HL-60 (cell line): ENCODE results near the gene PRRC2B.

Source experiments
- DNase-seq, 2 experiments: peaks; one replicate each; pipeline ENCODE4 v3.0.0-alpha.2; 2010 to 2020; ENCODE audit warnings: low read depth in 1 of 2, low spot score in 1 of 2
- H3K27ac ChIP-seq: fragments of 250-450 bp; sonication (Bioruptor Pico); replicated peaks from 2 replicates; pipeline ENCODE4 v1.5.1; 2020; ENCODE audit warnings: mild to moderate bottlenecking, moderate library complexity
- H3K27me3 ChIP-seq: fragments of 250-450 bp; sonication (Bioruptor Pico); 2 replicates; pipeline ENCODE4 v1.5.1; 2021; ENCODE audit warnings: mild to moderate bottlenecking, moderate library complexity; ENCODE audit not compliant: insufficient read depth, poor library complexity, severe bottlenecking
- H3K4me3 ChIP-seq: replicated peaks from 2 replicates; pipeline ENCODE4 v1.5.1; 2011; ENCODE audit warnings: mild to moderate bottlenecking, control low read depth, low read length; ENCODE audit not compliant: insufficient read depth
- GABPA ChIP-seq: IDR thresholded peaks from 2 replicates; pipeline ENCODE4 v1.6.1; 2012; ENCODE audit warnings: low read depth
- POLR2AphosphoS5 ChIP-seq: IDR thresholded peaks from 2 replicates; pipeline ENCODE4 v1.6.1; 2012; ENCODE audit warnings: low read depth
- SPI1 ChIP-seq: IDR thresholded peaks from 2 replicates; pipeline ENCODE4 v1.6.1; 2012; ENCODE audit warnings: low read depth, mild to moderate bottlenecking, borderline replicate concordance
- TF ChIP-seq, protein P1 (sequence below): IDR thresholded peaks from one replicate; pipeline ENCODE4 v1.5.1; 2011; ENCODE audit warnings: low read length, control low read depth, inconsistent platforms; ENCODE audit not compliant: insufficient read depth
- TF ChIP-seq, protein P2 (sequence below): IDR thresholded peaks from 2 replicates; pipeline ENCODE4 v1.6.1; 2012; ENCODE audit warnings: low read depth; ENCODE audit not compliant: insufficient replicate concordance

Gene PRRC2B

DNA sequence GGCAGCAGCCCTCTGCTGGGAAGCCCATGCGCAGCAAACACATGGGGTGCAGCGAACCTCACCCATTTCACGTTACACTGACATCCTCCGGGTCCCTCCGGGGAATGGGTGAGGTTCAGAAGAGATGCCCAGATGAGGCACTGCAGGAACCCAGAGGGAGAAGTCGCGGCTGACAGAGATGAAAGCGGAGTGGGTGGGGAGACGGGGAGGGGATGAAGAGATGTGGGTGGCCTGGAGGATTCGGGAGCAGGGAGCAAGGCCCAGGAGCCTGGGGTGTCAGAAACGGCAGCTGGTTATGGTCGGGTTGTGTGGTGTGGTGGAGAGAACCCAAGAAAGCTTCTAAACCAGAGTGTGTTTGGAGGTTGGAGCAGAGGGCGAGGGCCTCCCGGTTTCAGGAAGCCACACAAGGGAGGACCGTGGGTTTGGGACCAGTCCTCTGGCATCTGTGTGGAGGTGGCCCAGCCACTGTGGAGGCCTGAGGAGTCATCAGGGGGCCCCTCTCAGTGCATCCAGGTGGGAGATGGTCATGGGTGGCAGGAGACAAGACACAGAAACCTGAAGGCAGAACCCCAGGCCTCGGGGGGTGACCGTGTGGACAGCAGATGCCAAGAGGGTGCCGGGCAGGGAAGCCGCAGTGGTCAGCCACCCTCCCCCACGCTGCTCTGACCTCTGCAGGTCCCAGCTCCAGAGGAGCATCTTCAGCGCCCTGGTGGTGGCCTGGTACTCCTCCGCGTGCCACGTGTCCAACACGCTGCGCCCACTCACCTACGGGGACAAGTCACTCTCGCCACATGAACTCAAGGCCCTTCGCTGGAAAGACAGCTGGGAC, 128.6 kb downstream of the PRRC2B start:
- Histone ChIP-seq H3K27me3 (no peaks in the 10 kb centered on the region), H3K4me3 (no peak overlapping the region), H3K27ac (no peak overlapping the region)
- TF ChIP-seq POLR2AphosphoS5, result no peak
- TF ChIP-seq, protein P1, sequence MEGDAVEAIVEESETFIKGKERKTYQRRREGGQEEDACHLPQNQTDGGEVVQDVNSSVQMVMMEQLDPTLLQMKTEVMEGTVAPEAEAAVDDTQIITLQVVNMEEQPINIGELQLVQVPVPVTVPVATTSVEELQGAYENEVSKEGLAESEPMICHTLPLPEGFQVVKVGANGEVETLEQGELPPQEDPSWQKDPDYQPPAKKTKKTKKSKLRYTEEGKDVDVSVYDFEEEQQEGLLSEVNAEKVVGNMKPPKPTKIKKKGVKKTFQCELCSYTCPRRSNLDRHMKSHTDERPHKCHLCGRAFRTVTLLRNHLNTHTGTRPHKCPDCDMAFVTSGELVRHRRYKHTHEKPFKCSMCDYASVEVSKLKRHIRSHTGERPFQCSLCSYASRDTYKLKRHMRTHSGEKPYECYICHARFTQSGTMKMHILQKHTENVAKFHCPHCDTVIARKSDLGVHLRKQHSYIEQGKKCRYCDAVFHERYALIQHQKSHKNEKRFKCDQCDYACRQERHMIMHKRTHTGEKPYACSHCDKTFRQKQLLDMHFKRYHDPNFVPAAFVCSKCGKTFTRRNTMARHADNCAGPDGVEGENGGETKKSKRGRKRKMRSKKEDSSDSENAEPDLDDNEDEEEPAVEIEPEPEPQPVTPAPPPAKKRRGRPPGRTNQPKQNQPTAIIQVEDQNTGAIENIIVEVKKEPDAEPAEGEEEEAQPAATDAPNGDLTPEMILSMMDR, result no peak
- TF ChIP-seq GABPA, result no peak
- TF ChIP-seq, protein P2, sequence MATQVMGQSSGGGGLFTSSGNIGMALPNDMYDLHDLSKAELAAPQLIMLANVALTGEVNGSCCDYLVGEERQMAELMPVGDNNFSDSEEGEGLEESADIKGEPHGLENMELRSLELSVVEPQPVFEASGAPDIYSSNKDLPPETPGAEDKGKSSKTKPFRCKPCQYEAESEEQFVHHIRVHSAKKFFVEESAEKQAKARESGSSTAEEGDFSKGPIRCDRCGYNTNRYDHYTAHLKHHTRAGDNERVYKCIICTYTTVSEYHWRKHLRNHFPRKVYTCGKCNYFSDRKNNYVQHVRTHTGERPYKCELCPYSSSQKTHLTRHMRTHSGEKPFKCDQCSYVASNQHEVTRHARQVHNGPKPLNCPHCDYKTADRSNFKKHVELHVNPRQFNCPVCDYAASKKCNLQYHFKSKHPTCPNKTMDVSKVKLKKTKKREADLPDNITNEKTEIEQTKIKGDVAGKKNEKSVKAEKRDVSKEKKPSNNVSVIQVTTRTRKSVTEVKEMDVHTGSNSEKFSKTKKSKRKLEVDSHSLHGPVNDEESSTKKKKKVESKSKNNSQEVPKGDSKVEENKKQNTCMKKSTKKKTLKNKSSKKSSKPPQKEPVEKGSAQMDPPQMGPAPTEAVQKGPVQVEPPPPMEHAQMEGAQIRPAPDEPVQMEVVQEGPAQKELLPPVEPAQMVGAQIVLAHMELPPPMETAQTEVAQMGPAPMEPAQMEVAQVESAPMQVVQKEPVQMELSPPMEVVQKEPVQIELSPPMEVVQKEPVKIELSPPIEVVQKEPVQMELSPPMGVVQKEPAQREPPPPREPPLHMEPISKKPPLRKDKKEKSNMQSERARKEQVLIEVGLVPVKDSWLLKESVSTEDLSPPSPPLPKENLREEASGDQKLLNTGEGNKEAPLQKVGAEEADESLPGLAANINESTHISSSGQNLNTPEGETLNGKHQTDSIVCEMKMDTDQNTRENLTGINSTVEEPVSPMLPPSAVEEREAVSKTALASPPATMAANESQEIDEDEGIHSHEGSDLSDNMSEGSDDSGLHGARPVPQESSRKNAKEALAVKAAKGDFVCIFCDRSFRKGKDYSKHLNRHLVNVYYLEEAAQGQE, result no peak
- TF ChIP-seq SPI1, result no peak
- no peak for DNase-seq

DNA sequence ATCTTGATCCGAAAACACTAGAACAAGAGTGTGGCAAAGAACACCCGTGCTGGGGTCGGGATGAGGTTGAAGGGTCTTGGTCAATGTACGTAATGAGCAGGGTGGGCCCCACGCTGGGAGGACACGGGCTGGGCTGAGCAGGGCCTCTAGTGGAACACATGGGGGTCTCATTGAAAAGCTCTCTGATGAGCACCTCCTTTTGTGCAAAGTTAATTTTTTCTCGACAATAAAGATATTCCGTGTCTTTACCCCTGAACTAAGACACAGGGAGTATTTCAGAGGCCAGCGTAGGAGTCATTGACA, 129.2 kb downstream of the PRRC2B start:
- H3K27me3 ChIP-seq, result no peaks in the 10 kb centered on the region
- no peak overlapping the region for H3K4me3 ChIP-seq
- TF ChIP-seq, protein P2, result no peak
- TF ChIP-seq POLR2AphosphoS5, result no peak
- TF ChIP-seq SPI1, result no peak
- no peak for TF ChIP-seq GABPA
- no peak for DNase-seq
- H3K27ac ChIP-seq, result no peak overlapping the region

DNA sequence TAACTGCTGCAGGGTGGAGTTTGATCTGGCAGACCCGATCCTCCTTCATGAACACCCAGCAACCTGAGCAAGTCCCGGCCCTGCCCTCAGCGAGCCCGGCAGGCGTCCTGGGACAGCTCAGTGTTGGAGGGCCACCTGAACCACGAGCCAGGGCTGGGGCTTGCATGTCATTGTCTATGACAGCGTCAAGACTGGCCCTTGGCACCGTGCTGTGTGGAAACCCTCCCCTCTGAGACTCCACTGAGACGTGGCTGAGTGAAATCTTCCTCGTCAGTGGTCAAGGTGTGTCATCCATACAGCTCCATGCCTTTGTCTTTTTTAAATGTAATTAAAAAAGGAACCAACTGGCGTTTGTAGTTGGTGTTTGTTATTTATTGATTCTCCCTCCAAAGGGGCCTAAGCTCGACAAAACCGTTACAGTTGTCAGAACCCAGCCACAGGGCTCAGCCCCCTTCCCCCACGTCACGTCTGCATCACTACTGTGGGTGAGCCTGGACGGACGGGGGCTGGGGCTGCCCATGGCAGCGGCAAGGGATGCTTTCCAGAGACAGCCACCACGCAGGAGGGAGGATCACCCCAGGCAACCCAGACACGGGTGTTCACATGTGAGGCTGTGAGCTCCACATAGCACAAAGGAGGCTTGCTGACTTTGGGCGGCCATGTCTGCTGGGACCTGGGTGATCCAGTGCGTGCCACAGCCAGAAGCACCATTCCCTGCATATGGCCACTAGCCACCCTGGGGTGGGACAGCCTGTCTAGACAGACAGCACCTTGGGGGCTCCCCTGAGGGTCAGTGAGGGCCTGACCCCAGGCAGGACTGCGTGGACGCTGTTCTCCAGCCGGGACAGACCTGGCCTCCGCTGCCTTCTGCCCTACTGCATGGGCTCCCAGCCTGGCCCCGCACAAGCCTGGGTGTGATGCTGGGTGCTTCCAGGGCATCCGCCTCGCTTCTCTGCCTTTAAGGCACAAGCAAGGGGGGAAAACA, 129.9 kb downstream of the PRRC2B start:
- H3K4me3 ChIP-seq, result no peak overlapping the region
- H3K27ac ChIP-seq, result no peak overlapping the region
- no peaks in the 10 kb centered on the region for H3K27me3 ChIP-seq
- no peak for DNase-seq
- TF ChIP-seq, protein P2, result no peak
- TF ChIP-seq, protein P1, result no peak
- TF ChIP-seq GABPA (no peak), SPI1 (no peak), POLR2AphosphoS5 (no peak; the same call in 1 of the 2 replicates)
